Stimulated activated CD4-positive, alpha-beta T cell treated with anti-CD3 and anti-CD28 coated beads, Interleukin-2, amount 100 ng/mL, for 4 hours (primary cell): ENCODE measurements around the gene GRID1.

Source experiments
- DNase-seq: peaks from one replicate; pipeline ENCODE4 v3.0.0-alpha.2; 2020; ENCODE audit warnings: low read depth

GRID1 gene

DNA sequence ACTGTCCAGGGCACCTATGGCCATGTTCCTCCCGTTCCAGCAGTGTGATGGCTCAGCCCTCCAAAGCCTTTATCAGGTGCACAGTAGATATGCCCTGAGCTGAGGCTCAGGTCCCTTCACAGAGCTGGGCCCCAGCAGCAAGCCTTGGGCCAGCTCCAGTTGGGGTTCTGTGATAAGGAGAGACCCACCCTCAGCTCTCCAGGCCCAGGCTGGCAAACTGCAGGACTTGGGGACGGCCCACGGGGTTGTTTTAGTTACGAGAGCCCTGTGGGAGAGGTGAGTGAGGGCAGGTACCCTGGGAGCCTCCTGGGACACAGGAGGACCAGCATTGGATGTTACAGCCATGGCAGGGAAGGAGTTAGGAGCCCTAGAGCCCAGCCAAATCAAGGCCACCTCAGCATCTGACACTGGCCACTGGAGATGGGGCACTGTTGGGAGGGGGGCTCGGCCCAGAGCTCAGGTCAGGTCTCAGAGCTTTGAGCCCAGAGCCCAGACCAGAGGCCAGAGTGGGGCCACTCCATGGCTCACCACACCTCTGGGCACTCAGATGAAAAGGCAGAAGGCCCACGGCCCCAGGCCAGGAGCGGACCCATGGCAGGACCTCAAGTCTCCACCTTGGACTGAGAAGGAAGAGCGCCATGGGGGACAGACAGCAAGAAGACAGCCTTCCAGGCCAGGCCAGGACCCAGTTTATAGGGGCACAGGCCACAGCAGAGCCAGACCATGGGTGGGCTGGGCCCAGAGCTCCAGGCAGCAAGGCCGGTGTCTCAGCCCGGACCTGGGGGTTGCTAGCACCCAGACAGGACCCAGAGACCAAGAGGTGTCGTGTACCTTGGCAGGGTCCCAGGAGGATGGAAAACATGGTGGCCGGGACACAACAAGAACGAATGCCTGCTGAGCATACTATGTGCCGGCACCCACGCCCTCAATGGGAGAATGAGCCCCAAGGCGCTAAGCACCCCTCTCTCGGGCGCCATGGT, 12.8 kb downstream of the GRID1 start:
- DNase-seq: no peak

DNA sequence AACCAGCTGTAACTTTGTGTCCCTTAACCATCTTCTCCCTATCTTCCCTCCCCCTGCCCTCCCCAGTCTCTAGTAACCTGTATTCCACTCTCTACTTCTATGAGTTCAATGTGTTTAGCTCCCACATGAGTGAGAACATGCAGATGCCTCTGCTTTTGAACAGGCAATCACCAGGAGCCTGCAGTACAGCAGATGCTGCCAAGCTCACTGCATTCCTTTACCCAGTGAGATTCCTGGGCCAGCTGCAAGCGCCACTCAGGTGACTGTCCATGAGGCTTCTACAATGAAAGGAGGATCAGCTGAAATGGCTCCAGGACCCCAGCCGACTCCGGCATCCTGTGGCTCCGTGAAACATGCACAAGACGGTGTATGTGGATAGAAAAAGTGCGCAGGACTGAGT, 15.7 kb downstream of the GRID1 start:
- no peak for DNase-seq

DNA sequence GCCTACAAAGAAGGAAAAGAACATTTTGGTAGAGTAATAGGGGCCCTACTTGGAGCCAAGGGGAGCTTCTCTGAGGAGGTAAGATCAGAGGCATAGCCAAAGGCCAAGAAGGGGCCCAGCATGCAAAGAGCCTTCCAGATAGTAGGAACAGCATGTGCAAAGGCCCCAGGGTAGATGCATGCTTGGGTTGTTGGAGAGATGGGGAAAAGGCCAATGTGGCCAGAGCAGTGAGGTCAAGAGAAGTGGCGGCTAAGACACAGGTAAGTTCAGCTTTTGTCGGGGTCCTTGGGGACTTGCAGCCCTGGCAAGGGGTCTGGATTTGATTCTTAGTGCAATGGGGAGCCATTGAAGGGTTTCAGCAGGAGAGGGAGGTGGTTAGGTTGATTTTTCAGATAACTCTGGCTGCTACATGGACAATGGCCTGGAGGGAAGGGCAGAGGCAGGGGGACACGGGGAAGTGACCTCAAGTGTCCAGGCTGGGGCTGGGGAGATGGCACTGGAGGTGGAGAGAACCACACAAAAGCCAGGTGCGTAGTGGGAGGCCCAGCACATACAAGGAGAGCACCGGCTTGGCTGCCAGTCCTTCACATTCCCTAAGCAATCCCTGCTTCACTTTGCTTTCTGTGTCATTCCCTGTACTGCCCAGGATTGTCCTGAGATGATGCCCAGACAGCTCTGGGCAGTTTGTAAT, 16.5 kb downstream of the GRID1 start:
- no peak for DNase-seq

DNA sequence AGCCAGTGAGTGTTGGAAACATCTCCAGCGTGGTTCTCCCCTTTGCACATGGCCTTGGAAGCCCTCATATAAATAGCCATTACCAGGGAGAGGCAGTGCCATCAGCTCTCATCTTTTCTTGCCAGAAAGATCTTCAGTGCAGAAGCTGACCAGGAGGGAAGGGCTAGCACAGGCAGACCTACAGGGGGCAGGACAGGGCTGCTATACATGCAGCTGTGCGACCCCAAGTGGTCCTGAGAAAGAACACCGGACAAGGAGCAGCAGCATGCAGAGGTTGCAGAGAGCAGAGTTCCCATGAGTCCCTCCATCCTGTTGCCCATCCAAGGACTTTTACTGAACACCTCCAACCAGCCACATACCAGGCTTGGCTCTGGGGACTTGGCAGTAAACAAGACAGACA, 17.1 kb downstream of the GRID1 start:
- no peak for DNase-seq

DNA sequence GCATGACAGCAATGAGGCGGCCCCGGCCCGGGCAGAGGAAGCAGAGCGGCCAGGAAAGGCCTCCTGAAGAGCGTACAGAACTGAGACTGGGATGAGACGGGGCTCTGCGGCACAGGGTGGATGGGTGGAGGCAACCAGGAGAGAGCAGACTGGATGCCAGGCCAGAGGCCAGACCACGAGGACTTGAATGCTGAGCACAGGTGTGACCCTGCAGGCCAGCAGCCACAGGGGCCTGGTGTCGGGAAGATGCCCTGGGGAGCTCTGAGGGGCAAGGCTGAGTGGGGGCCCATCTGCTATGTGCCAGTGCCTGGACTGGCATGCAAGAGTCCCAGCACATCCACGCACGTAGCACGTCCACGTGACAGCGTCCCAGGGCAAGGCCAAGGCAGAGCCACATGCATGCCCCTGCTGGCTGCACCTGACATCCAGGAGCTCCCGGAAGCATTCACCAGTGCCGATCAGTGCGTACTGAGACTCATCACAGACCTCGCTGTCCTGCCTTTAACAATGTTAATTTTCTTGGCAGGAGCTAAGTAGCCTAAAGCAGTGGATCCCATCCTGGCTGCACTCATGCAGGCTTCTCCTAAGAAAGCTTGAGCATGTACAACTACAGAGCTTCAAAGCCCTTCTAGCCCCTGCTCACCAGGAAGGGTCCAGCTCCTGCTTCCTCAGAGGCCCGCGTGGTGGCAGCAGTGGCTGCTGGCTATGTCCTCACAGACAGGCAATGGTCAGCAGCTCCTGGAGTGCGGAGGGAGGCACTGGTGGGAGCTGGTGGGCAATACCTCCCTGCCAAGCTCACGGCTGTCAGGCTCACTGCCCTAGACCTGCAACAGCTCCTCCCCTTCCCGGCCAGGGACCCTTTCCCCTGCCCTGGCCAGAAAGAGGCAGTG, 18.0 kb downstream of the GRID1 start:
- no peak for DNase-seq

DNA sequence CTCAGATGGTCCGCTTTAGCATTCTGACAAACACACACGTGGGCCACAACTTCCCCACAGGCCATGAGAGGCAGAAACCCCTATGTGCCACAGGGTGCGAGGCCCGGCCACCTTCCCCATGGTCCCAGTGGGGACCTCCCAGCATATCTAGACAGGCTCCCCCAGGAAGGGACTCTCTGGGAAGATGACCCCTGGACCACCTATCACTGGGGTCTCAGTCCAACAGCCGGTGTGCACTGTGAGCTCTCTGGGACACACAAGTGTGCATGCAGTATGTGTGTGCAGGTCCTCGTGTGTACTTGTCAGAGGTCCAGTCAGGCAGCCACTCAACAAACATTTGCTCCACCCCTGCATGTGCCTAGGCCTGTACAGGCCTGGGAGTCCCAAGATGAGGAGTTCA, 18.7 kb downstream of the GRID1 start:
- no peak for DNase-seq

DNA sequence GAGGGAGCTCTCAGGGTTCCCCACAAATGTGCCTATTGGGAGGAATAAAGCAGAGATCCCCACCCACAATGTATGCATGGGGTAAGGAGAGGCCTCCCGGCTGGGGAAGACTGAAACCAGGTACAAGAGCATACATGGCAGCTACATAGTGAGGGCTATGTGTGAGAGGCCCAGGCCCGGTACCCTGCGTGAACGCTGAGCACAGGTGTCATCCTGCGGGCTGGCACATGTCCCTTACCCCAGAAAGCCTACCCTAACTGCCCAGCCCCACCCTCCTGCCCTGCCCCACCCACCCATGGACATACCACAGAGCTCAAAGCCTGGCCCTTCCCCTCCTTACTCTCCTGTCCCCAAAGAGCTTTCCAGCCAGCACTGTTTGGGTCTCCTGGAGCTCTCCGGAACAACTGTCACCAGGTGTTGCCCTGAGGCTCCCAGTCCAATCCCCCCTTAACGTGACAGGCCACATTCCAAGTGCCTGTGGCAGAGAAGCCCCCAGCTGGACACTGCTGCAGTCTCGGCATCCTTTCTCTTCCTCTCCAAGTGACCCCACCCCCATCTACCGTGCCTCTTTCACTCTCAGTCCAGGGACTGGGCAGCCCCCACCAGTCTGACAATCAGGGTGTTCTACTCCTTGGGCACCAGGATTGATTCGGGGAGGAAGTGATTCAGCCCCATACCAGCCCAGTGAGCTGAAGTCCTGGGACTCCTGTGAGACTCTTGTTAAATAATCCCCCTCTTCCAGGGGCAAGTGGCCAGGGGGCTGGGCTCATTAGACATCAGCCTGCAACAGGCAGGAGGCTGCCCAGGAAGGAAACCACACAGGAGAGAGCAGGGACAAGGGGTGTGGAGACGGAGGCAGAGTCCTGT, 19.6 kb downstream of the GRID1 start:
- DNase-seq: no peak

DNA sequence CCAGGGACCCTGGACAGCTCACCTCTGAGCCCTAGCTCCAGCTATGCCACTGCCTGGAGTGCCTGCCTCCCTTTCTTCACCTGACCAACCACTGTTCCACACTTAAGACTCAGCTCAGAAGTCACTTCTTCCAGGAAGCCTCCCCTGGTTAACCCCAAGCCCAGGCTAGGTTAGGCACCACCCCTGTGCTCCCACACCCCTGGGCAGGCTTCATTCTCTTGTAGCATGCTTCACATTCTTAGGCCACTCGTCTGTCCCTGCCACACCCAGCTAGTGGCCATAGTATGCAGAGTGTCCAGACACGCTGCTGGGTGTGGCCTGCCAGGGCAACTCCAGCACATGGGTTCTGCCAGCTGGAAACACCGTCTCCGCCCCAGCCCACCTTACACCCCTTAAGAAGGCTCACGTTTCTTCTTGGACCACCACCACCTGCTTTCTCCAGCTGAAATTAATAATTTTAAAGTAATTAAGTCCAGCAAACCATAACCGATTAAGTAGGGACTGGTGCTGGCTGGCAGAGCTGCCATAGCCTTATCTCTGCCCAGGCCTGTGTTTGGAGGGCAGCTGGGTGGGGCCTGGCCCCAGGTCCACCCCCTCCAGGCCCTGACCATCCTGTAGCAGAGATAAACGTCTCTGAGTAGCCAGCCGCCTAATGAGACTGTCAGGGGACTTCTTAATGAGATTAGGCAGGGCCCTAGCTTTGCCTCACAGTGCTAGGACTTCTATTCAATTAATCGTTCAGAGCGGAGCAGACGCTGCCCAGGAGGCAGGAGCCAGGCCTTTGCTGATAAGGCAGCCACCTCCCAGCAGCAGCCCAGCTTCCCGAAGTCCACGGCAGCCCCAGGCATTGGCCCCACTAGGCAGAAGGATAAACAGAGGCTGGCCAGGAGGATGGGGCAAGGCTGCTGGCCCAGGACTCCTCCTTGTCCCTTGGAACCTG, 20.5 kb downstream of the GRID1 start:
- no peak for DNase-seq

DNA sequence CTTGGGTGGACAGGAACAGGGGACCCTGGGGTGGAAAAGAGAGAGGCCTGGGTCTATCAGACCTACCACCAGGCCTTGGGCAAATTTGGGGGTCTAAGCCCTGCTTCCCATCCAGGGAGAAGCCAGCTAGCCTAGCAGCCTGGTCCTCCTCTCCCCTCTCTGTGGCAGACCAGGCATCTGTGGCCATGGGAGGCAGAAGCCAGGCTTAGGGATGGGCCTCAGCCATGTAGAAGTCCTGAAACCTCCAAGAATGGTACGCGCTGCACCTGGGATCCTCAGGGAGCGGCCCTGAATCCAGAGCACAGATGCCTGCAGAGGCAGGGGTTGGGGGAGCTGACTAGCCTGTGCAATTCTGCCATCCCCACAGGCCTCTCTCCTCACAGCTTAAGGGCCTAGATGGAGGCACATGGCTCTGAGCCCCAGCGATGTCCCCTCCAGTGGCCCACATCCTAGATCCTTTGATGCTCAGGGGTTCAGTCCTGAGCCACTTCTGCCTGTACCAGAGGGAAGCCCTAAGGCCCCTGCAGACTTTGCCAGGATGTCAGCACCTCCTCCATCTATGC, 21.2 kb downstream of the GRID1 start:
- no peak for DNase-seq

DNA sequence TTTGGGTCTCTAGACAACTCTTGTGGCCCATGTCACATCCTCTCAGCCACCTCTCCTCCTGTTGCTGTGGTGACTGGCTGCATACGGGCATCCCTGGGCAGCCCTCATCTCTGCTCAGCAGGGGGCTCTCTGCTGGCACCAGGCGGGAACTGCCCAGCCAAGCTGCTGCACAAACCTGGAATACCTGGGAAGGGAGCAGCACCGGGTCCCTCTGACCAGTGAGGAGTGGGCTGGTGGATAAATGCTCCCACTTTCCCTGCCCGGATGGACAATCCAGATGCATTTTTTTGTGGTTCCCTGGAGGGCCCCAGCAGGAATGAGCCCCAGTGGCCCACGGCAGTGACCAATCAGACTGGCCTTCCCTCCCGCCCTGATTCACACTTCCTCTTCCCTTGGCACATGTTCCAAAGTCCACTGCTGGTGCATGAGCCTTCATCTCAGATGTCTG, 21.9 kb downstream of the GRID1 start:
- no peak for DNase-seq

DNA sequence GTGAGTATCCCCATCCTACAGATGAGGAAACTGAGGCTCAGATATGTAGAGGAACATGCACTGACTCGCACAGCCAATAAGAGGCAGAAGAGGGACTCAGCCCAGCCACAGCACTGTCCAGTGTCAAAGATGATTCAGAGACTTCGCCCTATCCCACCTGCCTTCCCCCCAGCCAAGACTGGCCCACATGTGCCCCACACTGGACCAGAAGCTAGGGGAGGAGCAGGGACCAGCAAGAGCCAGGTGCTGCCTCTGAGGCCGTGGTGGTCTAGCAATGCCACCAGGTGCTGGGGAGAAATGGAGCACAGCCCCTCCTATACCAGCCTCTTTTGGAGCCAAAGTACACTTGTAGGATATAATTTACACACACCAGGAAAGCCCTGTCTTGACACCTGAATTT, 22.3 kb downstream of the GRID1 start:
- no peak for DNase-seq

DNA sequence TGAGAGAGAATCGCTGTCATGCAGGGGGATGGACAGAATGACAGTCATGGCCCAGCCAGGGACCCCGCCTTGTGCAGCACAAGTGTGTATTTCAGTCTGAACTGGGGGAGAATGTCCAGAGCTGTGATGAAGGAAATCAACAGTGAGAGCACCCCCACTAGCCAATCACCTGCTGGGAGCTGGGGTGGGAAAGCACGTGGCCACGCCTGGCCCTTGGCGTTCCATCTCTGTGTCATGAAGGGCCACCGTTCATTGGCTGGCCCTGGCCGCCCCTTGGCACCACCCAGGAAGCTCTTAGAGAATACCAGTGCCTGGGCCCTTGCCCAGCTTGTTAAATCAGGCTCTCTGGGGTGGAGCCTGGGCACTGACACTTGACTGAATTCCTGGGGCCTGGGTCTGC, 22.8 kb downstream of the GRID1 start:
- DNase-seq: no peak

DNA sequence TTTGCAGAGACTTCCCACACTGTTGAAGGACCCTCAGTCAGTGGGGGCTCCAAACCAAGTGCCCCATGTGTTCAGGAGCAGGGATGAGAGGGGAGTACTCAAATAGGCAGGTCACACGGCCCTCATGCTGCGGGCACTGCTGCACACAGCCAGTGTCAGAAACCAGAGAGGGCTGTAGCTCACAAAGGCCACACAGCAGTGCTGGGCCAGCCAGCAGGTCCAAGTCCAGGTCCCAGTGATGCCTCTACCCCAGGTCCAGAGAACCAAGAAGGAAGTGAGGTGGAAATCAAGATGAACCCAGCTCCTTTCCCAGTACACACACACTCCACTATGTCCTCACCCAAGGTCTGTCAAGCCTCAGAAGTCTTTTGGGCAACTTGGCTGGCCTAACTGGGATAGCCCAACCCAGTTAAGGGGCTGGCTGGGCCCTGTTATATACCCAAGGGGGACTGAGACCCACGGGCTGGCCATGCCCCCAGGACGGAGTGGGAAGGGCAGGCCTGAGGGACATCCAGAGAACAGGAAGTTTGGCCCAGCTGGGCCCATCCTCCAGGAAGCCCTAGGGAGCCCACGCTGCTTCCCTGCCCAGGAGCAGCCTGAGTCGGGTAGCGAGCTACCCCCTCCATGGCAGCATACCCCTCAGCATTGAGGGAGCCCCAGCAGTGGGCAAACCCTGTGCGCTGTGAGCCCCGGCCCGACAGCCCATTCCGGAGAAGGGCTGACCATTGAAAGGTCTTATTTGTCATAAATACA, 24.3 kb downstream of the GRID1 start:
- DNase-seq: no peak

DNA sequence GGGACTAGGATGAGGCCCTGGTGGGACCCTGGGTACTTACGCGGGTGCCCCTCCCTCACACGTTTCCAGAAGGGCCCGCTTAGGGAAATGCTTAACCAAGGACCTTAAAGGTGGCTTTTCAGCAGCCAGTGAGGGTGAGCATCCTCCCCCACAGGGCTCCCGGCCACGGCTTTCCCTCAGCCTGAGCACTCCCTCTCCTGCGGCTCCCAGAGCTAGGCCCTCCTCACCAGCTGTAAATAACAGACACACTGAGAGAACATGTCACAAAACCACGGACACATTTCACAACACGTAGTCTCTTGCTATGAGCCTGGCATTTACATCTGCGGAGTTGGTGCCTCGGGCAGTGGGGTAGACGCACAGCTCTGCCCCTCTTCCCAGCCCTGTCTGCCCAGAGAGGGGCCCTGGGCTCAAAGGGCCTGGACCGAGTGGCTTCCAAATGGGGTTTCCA, 25.2 kb downstream of the GRID1 start:
- DNase-seq: no peak

DNA sequence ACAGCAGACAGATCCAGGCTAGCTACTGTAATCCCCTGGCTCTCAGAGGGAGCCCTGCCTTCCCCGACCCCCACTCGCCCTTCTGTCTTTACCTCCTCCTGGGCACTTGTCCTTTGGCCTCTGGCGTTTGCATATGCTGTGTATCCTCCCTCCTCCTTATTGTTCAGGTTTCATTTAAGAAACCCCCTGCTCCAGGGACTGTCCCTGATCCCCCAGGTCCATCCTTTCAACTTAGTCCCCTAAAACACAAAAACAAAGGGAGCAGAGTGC, 25.7 kb downstream of the GRID1 start:
- no peak for DNase-seq

DNA sequence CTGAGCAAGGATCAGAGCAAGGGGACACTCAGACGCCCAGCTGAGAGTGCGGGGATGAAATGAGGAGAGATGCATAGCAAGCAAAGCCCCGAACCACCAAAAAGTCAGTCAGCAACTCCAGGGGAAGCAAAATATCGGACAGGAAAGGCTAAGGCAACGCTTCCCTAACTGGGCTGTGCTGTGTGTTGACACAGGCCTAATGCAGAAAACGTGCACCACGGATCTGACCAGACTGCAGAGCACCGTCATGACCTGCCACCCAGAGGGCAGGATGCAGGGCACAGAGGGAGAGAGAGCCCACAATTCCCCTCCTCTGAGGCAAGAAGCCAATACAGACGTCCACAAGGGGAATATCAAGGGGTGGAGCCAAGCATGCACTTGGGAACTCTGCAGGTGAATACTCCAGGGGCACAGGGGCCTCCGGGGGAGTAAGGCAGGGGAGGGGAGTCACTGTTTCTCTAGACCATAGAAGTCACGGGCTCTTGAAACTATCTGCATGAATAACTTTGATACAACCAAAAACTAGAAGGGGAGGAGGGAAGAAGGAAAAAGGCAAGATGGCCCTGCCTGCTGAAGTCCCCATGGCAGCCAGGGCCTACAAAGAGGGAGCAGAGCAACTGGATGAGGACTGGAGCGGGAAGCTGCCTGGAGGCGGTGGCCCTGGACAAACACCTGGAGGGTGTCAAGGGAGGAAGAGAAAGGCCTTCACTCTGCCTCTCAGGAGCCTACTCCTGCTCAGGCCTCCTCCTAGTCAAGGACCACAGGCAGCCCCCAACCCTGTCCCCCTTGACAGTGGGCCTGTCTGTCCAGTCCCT, 26.2 kb downstream of the GRID1 start:
- no peak for DNase-seq

DNA sequence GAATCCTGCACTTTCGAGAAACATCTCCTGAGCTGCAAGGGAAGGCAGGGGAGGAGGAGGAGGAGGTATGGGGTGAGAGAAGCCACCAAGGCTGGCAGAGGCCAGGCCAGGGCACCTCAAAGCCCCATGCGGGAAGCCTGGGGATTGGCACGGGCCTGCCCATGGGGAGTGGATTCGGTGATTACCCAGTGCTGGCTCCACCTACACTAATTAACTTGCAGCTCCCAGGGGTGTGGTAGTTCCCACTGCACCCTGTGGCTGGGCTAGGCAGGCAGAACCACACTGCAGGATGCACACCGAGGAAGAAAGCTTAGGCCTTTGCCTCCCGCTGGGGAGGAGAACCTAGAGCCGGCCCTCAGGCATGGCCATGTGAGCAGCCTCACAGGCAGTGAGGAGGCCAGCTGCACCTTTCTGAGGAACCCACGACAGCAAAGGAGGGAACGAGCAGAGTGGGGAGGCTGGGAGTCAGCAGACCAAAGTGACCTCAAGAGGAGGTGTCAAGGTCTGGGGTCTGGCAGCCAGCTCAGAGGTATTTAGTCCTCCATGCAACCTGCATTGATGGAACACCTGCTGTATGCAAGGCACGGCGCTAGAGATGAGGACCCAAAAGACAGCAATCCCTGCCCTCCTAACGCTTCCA, 27.2 kb downstream of the GRID1 start:
- DNase-seq: no peak

DNA sequence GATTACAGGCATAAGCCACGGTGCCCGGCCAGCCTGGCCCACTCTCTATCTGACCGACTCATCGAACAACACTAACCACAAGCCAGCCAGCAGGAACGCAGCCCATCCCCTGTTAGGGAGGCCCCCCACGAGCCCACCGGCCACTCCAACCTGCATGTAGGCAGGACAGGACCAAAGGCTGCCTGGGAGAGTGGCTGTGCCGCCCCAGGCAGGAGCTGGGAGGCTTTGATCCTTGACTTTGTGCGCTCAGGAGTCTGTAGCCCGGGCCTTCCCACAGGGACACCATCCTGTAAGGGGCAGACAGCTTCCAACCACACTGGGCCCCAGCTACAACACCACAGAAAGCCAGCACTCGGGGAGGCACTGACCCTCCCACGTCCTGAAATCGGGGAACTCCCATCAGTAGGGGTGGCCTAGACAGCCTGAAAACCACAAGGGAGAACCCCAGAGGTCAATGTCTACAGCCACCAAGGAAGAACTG, 29.4 kb downstream of the GRID1 start:
- no peak for DNase-seq
